SHP77 (cell line): Measurements from ENCODE around the gene OR52L1.
"Not testable (repeated sequence)": the region's sequence is repeated elsewhere in the genome, so short reads cannot be mapped to it uniquely, and the experiment has no call there.

Experiments
- DNase-seq, 2 experiments: peaks; one replicate each; lab custom pipeline; 2025; lab: John Stamatoyannopoulos, UW

Gene OR52L1

GRCh38 chr11:5986885-5987284 lies at the start of gene OR52L1:
Gene OR52L1, minus strand, starts transcription at chr11:5986985. Its CDS starts 55 bp downstream, at chr11:5986930.
- DNase-seq = no peak

GRCh38 chr11:6030708-6031405 lies 44.1 kb upstream of the OR52L1 start, which contains the start of gene OR56A1:
Gene OR56A1, minus strand, starts transcription at chr11:6030758. Its CDS starts 3,066 bp downstream, at chr11:6027692.
- no peak for DNase-seq

- no peak for DNase-seq
Observed at GRCh38 chr11:6027501-6027900, 40.7 kb upstream of the OR52L1 start.

GRCh38 chr11:6025056-6025455 lies 38.3 kb upstream of the OR52L1 start:
- DNase-seq = no peak

- peak in 1 of 2 experiments; percentile 1 for DNase-seq
Observed at GRCh38 chr11:6022956-6023355, 36.2 kb upstream of the OR52L1 start.

GRCh38 chr11:6013042-6013441 lies 26.3 kb upstream of the OR52L1 start:
- DNase-seq = no peak

- DNase-seq = no peak
Observed at GRCh38 chr11:6012035-6012668, 25.4 kb upstream of the OR52L1 start.

- DNase-seq = no peak
Observed at GRCh38 chr11:6006846-6007245, 20.1 kb upstream of the OR52L1 start, which contains the start of gene OR56A4. Gene OR56A4, minus strand, starts transcription at chr11:6006946. Its CDS starts 3,954 bp downstream, at chr11:6002992.

GRCh38 chr11:6006395-6006794 lies 19.6 kb upstream of the OR52L1 start:
- no peak for DNase-seq

GRCh38 chr11:6002202-6002699 lies 15.5 kb upstream of the OR52L1 start:
- no peak for DNase-seq

GRCh38 chr11:5994791-5995190 lies 8.0 kb upstream of the OR52L1 start:
- DNase-seq = no peak

- no peak for DNase-seq
Observed at GRCh38 chr11:5992604-5993251, 5.9 kb upstream of the OR52L1 start.

- DNase-seq = no peak
Observed at GRCh38 chr11:5992150-5992549, 5.4 kb upstream of the OR52L1 start.

- DNase-seq = no peak
Observed at GRCh38 chr11:5989203-5989602, 2.4 kb upstream of the OR52L1 start.

GRCh38 chr11:5983443-5983842 lies 3.3 kb downstream of the OR52L1 start:
- DNase-seq = no peak

- DNase-seq = no peak
Observed at GRCh38 chr11:5973530-5973929, 13.3 kb downstream of the OR52L1 start.

- DNase-seq = no peak
Observed at GRCh38 chr11:5968394-5968793, 18.4 kb downstream of the OR52L1 start, which contains the start of gene OR56A5. Gene OR56A5, minus strand, starts transcription at chr11:5968494. Its CDS starts 0 bp downstream, at chr11:5968494.

- DNase-seq = no peak
Observed at GRCh38 chr11:5967708-5968107, 19.1 kb downstream of the OR52L1 start.

- DNase-seq = no peak
Observed at GRCh38 chr11:5966958-5967357, 19.8 kb downstream of the OR52L1 start.

GRCh38 chr11:5960704-5961320 lies 26.0 kb downstream of the OR52L1 start:
- DNase-seq = not testable (repeated sequence)

- no peak for DNase-seq
Observed at GRCh38 chr11:5955586-5955985, 31.2 kb downstream of the OR52L1 start.

GRCh38 chr11:5941951-5942350 lies 44.8 kb downstream of the OR52L1 start, which contains the start of gene OR56A3:
Gene OR56A3, plus strand, starts transcription at chr11:5942251. Its CDS starts 5,096 bp downstream, at chr11:5947347.
- no peak for DNase-seq
